DND-41 (cell line): Measurements from ENCODE around the gene MARVELD1.

Experiments
- ATAC-seq: fragments of 200-7000 bp; cut with Tn5 transposase; 3 replicates; pipeline ENCODE4 v1.9.1; 2021; ENCODE audit warnings: low read depth; ENCODE audit not compliant: insufficient read depth
- DNase-seq: peaks from one replicate; pipeline ENCODE4 v3.0.0-alpha.2; 2020
- H2AFZ ChIP-seq: 2 replicates; pipeline ENCODE4 v1.6.0; 2012; ENCODE audit warnings: low read depth, low read length
- H3K27ac ChIP-seq: 2 replicates; pipeline ENCODE4 v1.5.1; 2012; ENCODE audit warnings: low read length, inconsistent platforms
- H3K27me3 ChIP-seq: fragments of 200-600 bp; sonication (generic); 2 replicates; pipeline ENCODE4 v1.6.0; 2012; ENCODE audit warnings: low read length, mild to moderate bottlenecking, inconsistent platforms; ENCODE audit not compliant: insufficient read depth, poor library complexity
- H3K36me3 ChIP-seq: 2 replicates; pipeline ENCODE4 v1.5.1; 2012; ENCODE audit warnings: low read length, inconsistent platforms; ENCODE audit not compliant: insufficient read depth
- H3K4me1 ChIP-seq: 2 replicates; pipeline ENCODE4 v1.5.1; 2012; ENCODE audit warnings: mild to moderate bottlenecking, low read length; ENCODE audit not compliant: insufficient read depth
- H3K4me2 ChIP-seq: 2 replicates; pipeline ENCODE4 v1.6.0; 2012; ENCODE audit warnings: mild to moderate bottlenecking, moderate library complexity, low read length, inconsistent platforms; ENCODE audit not compliant: insufficient read depth
- H3K4me3 ChIP-seq, 2 experiments: fragments of 200-600 bp in 1 of 2; shearing (Covaris generic) in 1 of 2; 2 replicates each; pipeline ENCODE4 v1.5.1; 2012 to 2016; ENCODE audit warnings: inconsistent platforms in 2 of 2, low read length in 2 of 2, mild to moderate bottlenecking in 2 of 2, low read depth in 1 of 2, moderate library complexity in 1 of 2
- H3K79me2 ChIP-seq: 2 replicates; pipeline ENCODE4 v1.6.0; 2012; ENCODE audit warnings: low read length, inconsistent platforms; ENCODE audit not compliant: insufficient read depth
- H3K9ac ChIP-seq: 2 replicates; pipeline ENCODE4 v1.6.0; 2012; ENCODE audit warnings: low read depth, mild to moderate bottlenecking, inconsistent platforms, low read length, moderate library complexity
- H3K9me3 ChIP-seq: 2 replicates; pipeline ENCODE4 v1.5.1; 2012; ENCODE audit warnings: low read length, moderate library complexity, mild to moderate bottlenecking, inconsistent platforms; ENCODE audit not compliant: insufficient read depth, severe bottlenecking
- H4K20me1 ChIP-seq: 2 replicates; pipeline ENCODE4 v1.6.0; 2012; ENCODE audit warnings: low read length; ENCODE audit not compliant: insufficient read depth
- CTCF ChIP-seq: IDR thresholded peaks from 2 replicates; pipeline ENCODE4 v1.5.1; 2012; ENCODE audit warnings: borderline replicate concordance, low read length, moderate library complexity, mild to moderate bottlenecking; ENCODE audit not compliant: poor library complexity, severe bottlenecking; ENCODE audit errors: extremely low read depth
- EZH2 ChIP-seq: IDR thresholded peaks from 3 replicates; pipeline ENCODE4 v1.6.1; 2012; ENCODE audit warnings: borderline replicate concordance, low read depth, mild to moderate bottlenecking, moderate library complexity, low read length, inconsistent platforms; ENCODE audit not compliant: severe bottlenecking

The MARVELD1 gene

GRCh38 chr10:97734021-97734420 lies 20.5 kb downstream of the MARVELD1 start:
- H3K27ac ChIP-seq: no peak overlapping the region
- H2AFZ ChIP-seq: no peak overlapping the region
- ATAC-seq: no peak

GRCh38 chr10:97736403-97736901 lies 22.9 kb downstream of the MARVELD1 start:
- peak overlapping the region; percentile 98 for H3K4me2 ChIP-seq
- peak overlapping the region; percentile 89 for H2AFZ ChIP-seq
- peaks cover 22% of the 10 kb centered on the region for H3K4me1 ChIP-seq
- H3K27me3 ChIP-seq: no peaks in the 10 kb centered on the region
- H3K36me3 ChIP-seq: peaks cover 31% of the 10 kb centered on the region
- ATAC-seq (peak; percentile 39), DNase-seq (no peak)
- peaks cover 21% of the 10 kb centered on the region for H4K20me1 ChIP-seq
- H3K27ac ChIP-seq: peak overlapping the region; percentile 69
- H3K9ac ChIP-seq: peak overlapping the region; percentile 86
- no peaks in the 10 kb centered on the region for H3K9me3 ChIP-seq
- TF ChIP-seq EZH2 (no peak), CTCF (no peak)
- H3K4me3 ChIP-seq: peak overlapping the region in 1 of 2 experiments; percentile 94; a peak in 2 of 4 replicates
- peaks cover 41% of the 10 kb centered on the region for H3K79me2 ChIP-seq

More at GRCh38 chr10:97734021-97734420, 20.5 kb downstream of the MARVELD1 start:
- no peaks in the 10 kb centered on the region for H3K27me3 ChIP-seq
- peaks cover 20% of the 10 kb centered on the region for H3K79me2 ChIP-seq
- H4K20me1 ChIP-seq: peaks cover 12% of the 10 kb centered on the region
- H3K9ac ChIP-seq: no peak overlapping the region
- H3K4me2 ChIP-seq: no peak overlapping the region
- peaks cover 22% of the 10 kb centered on the region for H3K4me1 ChIP-seq
- H3K9me3 ChIP-seq: no peaks in the 10 kb centered on the region
- H3K36me3 ChIP-seq: peaks cover 12% of the 10 kb centered on the region
- no peak for DNase-seq
- no peak overlapping the region for H3K4me3 ChIP-seq
- TF ChIP-seq EZH2 (no peak), CTCF (no peak)

- Histone ChIP-seq H3K9ac (peak within 1 kb of the TSS; percentile 86), H3K4me2 (peak within 1 kb of the TSS; percentile 98), H3K4me3 (peak within 1 kb of the TSS; percentile 81 to 94), H3K4me1 (peaks cover 22% of the 10 kb centered on the region), H3K27ac (peak within 1 kb of the TSS; percentile 72), H3K36me3 (peaks cover 36% of the 10 kb centered on the region), H2AFZ (peak within 1 kb of the TSS; percentile 89), H4K20me1 (peaks cover 21% of the 10 kb centered on the region), H3K27me3 (no peaks in the 10 kb centered on the region), H3K79me2 (peaks cover 46% of the 10 kb centered on the region), H3K9me3 (no peaks in the 10 kb centered on the region)
- ATAC-seq: peak; percentile 86
- no peak for TF ChIP-seq EZH2
- TF ChIP-seq CTCF: no peak
- DNase-seq: peak; percentile 96
These were observed 23.6 kb downstream of the MARVELD1 start, which contains the start of gene ZFYVE27 for GRCh38 chr10:97736902-97737769. Gene ZFYVE27 (plus strand): TSS chr10:97737128. CDS start chr10:97738478, 1,350 bp downstream.
